H1 (cell line): Measurements from ENCODE around the gene ARHGEF7.

ENCODE experiments used
- BACH1 ChIP-seq: IDR thresholded peaks from 2 replicates; pipeline ENCODE4 v1.6.1; 2012; ENCODE audit warnings: low read length, improper control_type of control experiment
- MAFK ChIP-seq: IDR thresholded peaks from 2 replicates; pipeline ENCODE4 v1.6.1; 2012; ENCODE audit warnings: low read depth, mild to moderate bottlenecking, improper control_type of control experiment, low read length
- RFX5 ChIP-seq: IDR thresholded peaks from 2 replicates; pipeline ENCODE4 v1.6.1; 2011; ENCODE audit warnings: low read depth, low read length, improper control_type of control experiment, borderline replicate concordance
- RXRA ChIP-seq: IDR thresholded peaks from 2 replicates; pipeline ENCODE4 v1.6.1; 2011; ENCODE audit warnings: low read depth, mild to moderate bottlenecking, low read length, moderate library complexity; ENCODE audit not compliant: insufficient read depth
- SP1 ChIP-seq: IDR thresholded peaks from 2 replicates; pipeline ENCODE4 v1.6.1; 2011; ENCODE audit warnings: low read depth, low read length
- USF2 ChIP-seq: IDR thresholded peaks from 2 replicates; pipeline ENCODE4 v1.6.1; 2011; ENCODE audit warnings: low read length, improper control_type of control experiment
- TF ChIP-seq, protein P1 (sequence below), 3 experiments: IDR thresholded peaks; 1 replicate in 2 of 3; 2 replicates in 1 of 3; pipeline versions ENCODE4 v1.5.1 to v1.6.1; 2011; ENCODE audit warnings: low read length in 3 of 3, mild to moderate bottlenecking in 3 of 3, inconsistent platforms in 2 of 3, low read depth in 1 of 3, moderate library complexity in 1 of 3; ENCODE audit not compliant: insufficient read depth in 1 of 3; ENCODE audit errors: control extremely low read depth in 1 of 3

DNA sequence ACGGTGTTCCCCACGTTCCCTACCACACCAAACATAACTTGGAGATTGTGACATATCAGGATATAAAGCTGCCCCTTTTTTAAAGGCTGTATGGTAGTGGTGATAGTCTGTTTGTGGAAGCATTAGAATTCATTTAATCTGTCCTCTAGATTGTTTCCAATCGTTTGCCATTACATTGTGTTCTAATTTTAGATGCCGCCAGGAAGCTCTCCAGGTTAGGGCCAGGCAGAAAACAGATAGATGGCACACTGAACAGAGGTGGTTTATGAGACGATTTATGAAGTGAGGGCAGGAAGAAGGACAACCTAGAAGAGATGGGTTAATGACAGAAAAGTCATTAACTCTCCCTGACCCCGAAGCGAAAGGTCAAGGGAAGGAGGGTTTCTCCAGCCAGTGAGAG, 30.0 kb downstream of the ARHGEF7 start:
- TF ChIP-seq, protein P1, sequence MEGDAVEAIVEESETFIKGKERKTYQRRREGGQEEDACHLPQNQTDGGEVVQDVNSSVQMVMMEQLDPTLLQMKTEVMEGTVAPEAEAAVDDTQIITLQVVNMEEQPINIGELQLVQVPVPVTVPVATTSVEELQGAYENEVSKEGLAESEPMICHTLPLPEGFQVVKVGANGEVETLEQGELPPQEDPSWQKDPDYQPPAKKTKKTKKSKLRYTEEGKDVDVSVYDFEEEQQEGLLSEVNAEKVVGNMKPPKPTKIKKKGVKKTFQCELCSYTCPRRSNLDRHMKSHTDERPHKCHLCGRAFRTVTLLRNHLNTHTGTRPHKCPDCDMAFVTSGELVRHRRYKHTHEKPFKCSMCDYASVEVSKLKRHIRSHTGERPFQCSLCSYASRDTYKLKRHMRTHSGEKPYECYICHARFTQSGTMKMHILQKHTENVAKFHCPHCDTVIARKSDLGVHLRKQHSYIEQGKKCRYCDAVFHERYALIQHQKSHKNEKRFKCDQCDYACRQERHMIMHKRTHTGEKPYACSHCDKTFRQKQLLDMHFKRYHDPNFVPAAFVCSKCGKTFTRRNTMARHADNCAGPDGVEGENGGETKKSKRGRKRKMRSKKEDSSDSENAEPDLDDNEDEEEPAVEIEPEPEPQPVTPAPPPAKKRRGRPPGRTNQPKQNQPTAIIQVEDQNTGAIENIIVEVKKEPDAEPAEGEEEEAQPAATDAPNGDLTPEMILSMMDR (IDR thresholded peaks at IDR 0.05; ENCODE audit: control extremely low read depth in 1 of 3, insufficient read depth in 1 of 3, low read depth in 1 of 3, low read length in 3 of 3) = no peak
- TF ChIP-seq SP1 (no peak), USF2 (no peak), RXRA (no peak), RFX5 (no peak), MAFK (no peak), BACH1 (no peak)
